WTC11 (cell line): Measurements from ENCODE around the gene PMF1. TPM values are rescaled to one million over a fixed set of nuclear protein-coding genes. Genes with fewer than 3 reads are reported as not detected.

Source experiments
- ATAC-seq: fragments of 200-7000 bp; cut with Tn5 transposase; 2 replicates; pipeline ENCODE4 v1.10.0; 2021; ENCODE audit warnings: mild to moderate bottlenecking, moderate library complexity
- CTCF ChIA-PET: fragments of 300-600 bp; sonication (Branson Sonifier 250); formaldehyde crosslinking; loops from one replicate; lab custom pipeline; 2021; ENCODE audit warnings: antibody characterized with exemption; lab: Charles Lee
- POLR2A ChIA-PET: fragments of 350-600 bp; sonication (Branson Sonifier 250); formaldehyde crosslinking; loops from one replicate; lab custom pipeline; 2021; ENCODE audit warnings: antibody characterized with exemption; lab: Charles Lee
- DNase-seq: peaks from one replicate; pipeline ENCODE4 v3.0.0; 2021; ENCODE audit warnings: low spot score
- H3K27ac Mint-ChIP-seq: 2 replicates; pipeline ENCODE4 v1.8.0; 2021; ENCODE audit warnings: mixed read lengths
- H3K27me3 Mint-ChIP-seq: 2 replicates; pipeline ENCODE4 v1.8.0; 2021; ENCODE audit warnings: low read depth, mild to moderate bottlenecking, moderate library complexity, mixed read lengths
- H3K36me3 Mint-ChIP-seq: 2 replicates; pipeline ENCODE4 v1.8.0; 2021; ENCODE audit warnings: mixed read lengths
- H3K4me1 Mint-ChIP-seq: 2 replicates; pipeline ENCODE4 v1.8.0; 2022; ENCODE audit warnings: mixed read lengths
- H3K4me3 Mint-ChIP-seq: 2 replicates; pipeline ENCODE4 v1.8.0; 2021; ENCODE audit warnings: mild to moderate bottlenecking, moderate library complexity, mixed read lengths
- H3K9me3 Mint-ChIP-seq: 2 replicates; pipeline ENCODE4 v1.8.0; 2021; ENCODE audit warnings: mixed read lengths
- AFF4 ChIP-seq: sonication (generic); formaldehyde crosslinking; IDR thresholded peaks from 2 replicates; pipeline ENCODE4 v1.8.1; 2023; ENCODE audit warnings: mild to moderate bottlenecking, missing genetic modification reagents, borderline replicate concordance
- ATF1 ChIP-seq: sonication (generic); formaldehyde crosslinking; IDR thresholded peaks from 2 replicates; pipeline ENCODE4 v1.8.1; 2023; ENCODE audit warnings: mild to moderate bottlenecking, moderate library complexity, missing genetic modification reagents
- CDX4 ChIP-seq: fragments of 250-450 bp; sonication (Bioruptor Pico); IDR thresholded peaks from 2 replicates; pipeline ENCODE4 v1.9.0; 2021; ENCODE audit warnings: moderate library complexity, mild to moderate bottlenecking, inconsistent platforms, borderline replicate concordance
- FOXJ3 ChIP-seq: sonication (generic); formaldehyde crosslinking; IDR thresholded peaks from 2 replicates; pipeline ENCODE4 v1.9.0; 2021; ENCODE audit warnings: missing genetic modification reagents, mild to moderate bottlenecking, borderline replicate concordance
- FOXK1 ChIP-seq: sonication (generic); formaldehyde crosslinking; IDR thresholded peaks from 2 replicates; pipeline ENCODE4 v1.8.0; 2022; ENCODE audit warnings: mild to moderate bottlenecking, moderate library complexity, missing genetic modification reagents
- GTF2I ChIP-seq: fragments of 250-450 bp; sonication (Bioruptor Pico); conservative IDR thresholded peaks from 2 replicates; pipeline ENCODE4 v1.4.0; 2021; ENCODE audit warnings: mild to moderate bottlenecking
- HMGA2 ChIP-seq: fragments of 250-450 bp; sonication (Bioruptor Pico); IDR thresholded peaks from 2 replicates; pipeline ENCODE4 v1.4.0; 2021; ENCODE audit warnings: mild to moderate bottlenecking, moderate library complexity
- JUN ChIP-seq: sonication (generic); formaldehyde crosslinking; IDR thresholded peaks from 2 replicates; pipeline ENCODE4 v1.8.0; 2023; ENCODE audit warnings: mild to moderate bottlenecking, missing genetic modification reagents
- MLX ChIP-seq: sonication (generic); formaldehyde crosslinking; IDR thresholded peaks from 2 replicates; pipeline ENCODE4 v1.8.1; 2023; ENCODE audit warnings: mild to moderate bottlenecking, missing genetic modification reagents, moderate library complexity
- MXD4 ChIP-seq: fragments of 250-450 bp; sonication (Bioruptor Pico); IDR thresholded peaks from 2 replicates; pipeline ENCODE4 v1.8.0; 2021; ENCODE audit warnings: mild to moderate bottlenecking, moderate library complexity, borderline replicate concordance
- NFATC4 ChIP-seq: fragments of 250-450 bp; sonication (Bioruptor Pico); IDR thresholded peaks from 2 replicates; pipeline ENCODE4 v1.9.0; 2021; ENCODE audit warnings: mild to moderate bottlenecking
- NFE2L1 ChIP-seq: sonication (generic); formaldehyde crosslinking; IDR thresholded peaks from 2 replicates; pipeline ENCODE4 v1.8.1; 2023; ENCODE audit warnings: missing genetic modification reagents
- RELA ChIP-seq: sonication (generic); formaldehyde crosslinking; IDR thresholded peaks from 2 replicates; pipeline ENCODE4 v1.8.1; 2022; ENCODE audit warnings: missing genetic modification reagents, mild to moderate bottlenecking, borderline replicate concordance
- SP1 ChIP-seq: sonication (generic); formaldehyde crosslinking; conservative IDR thresholded peaks from 2 replicates; pipeline ENCODE4 v1.8.1; 2022; ENCODE audit warnings: missing genetic modification reagents
- ZBTB21 ChIP-seq: sonication (generic); formaldehyde crosslinking; IDR thresholded peaks from 2 replicates; pipeline ENCODE4 v1.8.1; 2023; ENCODE audit warnings: mild to moderate bottlenecking, missing genetic modification reagents, borderline replicate concordance
- ZNF263 ChIP-seq: sonication (generic); formaldehyde crosslinking; IDR thresholded peaks from 2 replicates; pipeline ENCODE4 v1.8.1; 2022; ENCODE audit warnings: low read depth, mild to moderate bottlenecking, moderate library complexity, missing genetic modification reagents
- ZNF317 ChIP-seq: sonication (generic); formaldehyde crosslinking; IDR thresholded peaks from 2 replicates; pipeline ENCODE4 v1.8.1; 2023; ENCODE audit warnings: low read depth, mild to moderate bottlenecking, moderate library complexity, missing genetic modification reagents, borderline replicate concordance
- ZNF396 ChIP-seq: fragments of 250-450 bp; sonication (Bioruptor Pico); IDR thresholded peaks from 2 replicates; pipeline ENCODE4 v1.8.0; 2021; ENCODE audit warnings: mild to moderate bottlenecking, moderate library complexity, borderline replicate concordance
- ZNF671 ChIP-seq: fragments of 250-450 bp; sonication (Bioruptor Pico); IDR thresholded peaks from 2 replicates; pipeline ENCODE4 v1.8.0; 2021; ENCODE audit warnings: mild to moderate bottlenecking
- ZSCAN18 ChIP-seq: fragments of 250-450 bp; sonication (Bioruptor Pico); IDR thresholded peaks from 2 replicates; pipeline ENCODE4 v2.1.2; 2022; ENCODE audit warnings: mild to moderate bottlenecking, moderate library complexity
- total RNA-seq: library from RNA; stranded (reverse); gene quantifications from 3 replicates; pipeline ENCODE4 v1.2.3, GENCODE V29; 2021

Gene PMF1
- total RNA-seq, 1 experiment from 2014 or later: 129 TPM

GRCh38 chr1:156191292-156191964 is 21.4 kb upstream of the PMF1 start:
- H3K4me3 Mint-ChIP-seq: no peak overlapping the region

GRCh38 chr1:156193208-156193487 is 19.7 kb upstream of the PMF1 start:
- TF ChIP-seq FOXK1 (no peak), NFE2L1 (CRISPR knock-in tag) (no peak), ATF1 (no peak)
- ChIA-PET CTCF (interaction anchor here (1.1 to 2.6 kb wide), 8 partner anchors 18 to 56 kb away, joined by 3 to 29 read pairs (median 16); partner anchors contain the start of gene PMF1), POLR2A (interaction anchor here (0.6 to 1.7 kb wide), 4 partner anchors 18 to 948 kb away, joined by 3 to 8 read pairs (median 6); partner anchors contain the start of gene PMF1)
- Mint-ChIP-seq H3K9me3 (peaks cover 14% of the 10 kb centered on the region), H3K27ac (peak overlapping the region; percentile 98), H3K36me3 (peaks cover 11% of the 10 kb centered on the region), H3K4me3 (peak overlapping the region; percentile 99), H3K27me3 (no peaks in the 10 kb centered on the region), H3K4me1 (peaks cover 35% of the 10 kb centered on the region)
- ATAC-seq (no peak), DNase-seq (no peak)

More at GRCh38 chr1:156191292-156191964, 21.4 kb upstream of the PMF1 start:
- Mint-ChIP-seq H3K27ac (peak overlapping the region; percentile 71; the same call in 1 of the 2 replicates), H3K9me3 (peaks cover 22% of the 10 kb centered on the region), H3K36me3 (peaks cover 19% of the 10 kb centered on the region), H3K27me3 (no peaks in the 10 kb centered on the region), H3K4me1 (peaks cover 34% of the 10 kb centered on the region)
- no peak for TF ChIP-seq NFATC4 (CRISPR knock-in tag)
- no peak for TF ChIP-seq GTF2I
- no peak for TF ChIP-seq ZBTB21 (CRISPR knock-in tag)
- no peak for TF ChIP-seq RELA (CRISPR knock-in tag)
- TF ChIP-seq HMGA2: no peak
- no peak for TF ChIP-seq CDX4 (CRISPR knock-in tag)
- no peak for TF ChIP-seq AFF4 (CRISPR knock-in tag)
- no peak for TF ChIP-seq ZNF671 (CRISPR knock-in tag)
- TF ChIP-seq ZNF396 (CRISPR knock-in tag): no peak
- TF ChIP-seq ATF1: no peak
- TF ChIP-seq MXD4 (CRISPR knock-in tag): no peak
- TF ChIP-seq SP1 (CRISPR knock-in tag): no peak
- no peak for TF ChIP-seq ZNF317 (CRISPR knock-in tag)
- no peak for TF ChIP-seq ZSCAN18
- TF ChIP-seq NFE2L1 (CRISPR knock-in tag): no peak
- no peak for TF ChIP-seq JUN
- no peak for TF ChIP-seq FOXJ3 (CRISPR knock-in tag)
- TF ChIP-seq ZNF263 (CRISPR knock-in tag): no peak
- TF ChIP-seq MLX (CRISPR knock-in tag): no peak
- ChIA-PET CTCF (no interaction called here), POLR2A (interaction anchor here (1.0 kb wide), 1 partner anchor 21 kb away, joined by 3 read pairs; no protein-coding TSS in a partner anchor)
- DNase-seq (no peak), ATAC-seq (no peak)
